RWPE2 (cell line): ENCODE results near the gene HELZ2.

Experiments
- ATAC-seq: fragments of 200-7000 bp; cut with Tn5 transposase; 3 replicates; pipeline ENCODE4 v1.9.1; 2021; ENCODE audit warnings: low read depth
- DNase-seq: peaks from one replicate; pipeline ENCODE4 v3.0.0-alpha.2; 2020; ENCODE audit warnings: low spot score
- H3K27ac ChIP-seq: fragments of 450-650 bp; 2 replicates; pipeline ENCODE4 v1.5.1; 2017; ENCODE audit warnings: mild to moderate bottlenecking; ENCODE audit not compliant: poor library complexity, severe bottlenecking
- H3K27me3 ChIP-seq: fragments of 250-450 bp; sonication (Bioruptor Pico); 2 replicates; pipeline ENCODE4 v1.5.1; 2021; ENCODE audit warnings: mild to moderate bottlenecking, moderate library complexity; ENCODE audit not compliant: insufficient read depth, poor library complexity, severe bottlenecking
- H3K36me3 ChIP-seq: fragments of 250-450 bp; sonication (Bioruptor Pico); 2 replicates; pipeline ENCODE4 v1.5.1; 2020; ENCODE audit warnings: low read depth, mild to moderate bottlenecking, moderate library complexity
- H3K4me1 ChIP-seq: fragments of 250-450 bp; sonication (Bioruptor Pico); 2 replicates; pipeline ENCODE4 v1.5.1; 2021; ENCODE audit warnings: mild to moderate bottlenecking, moderate library complexity; ENCODE audit not compliant: insufficient read depth, poor library complexity, severe bottlenecking
- H3K4me3 ChIP-seq: fragments of 250-450 bp; sonication (Bioruptor Pico); 2 replicates; pipeline ENCODE4 v1.5.1; 2021; ENCODE audit warnings: mild to moderate bottlenecking, moderate library complexity; ENCODE audit not compliant: severe bottlenecking
- H3K9me3 ChIP-seq: fragments of 250-450 bp; sonication (Bioruptor Pico); 2 replicates; pipeline ENCODE4 v1.5.1; 2021; ENCODE audit warnings: mild to moderate bottlenecking, moderate library complexity; ENCODE audit not compliant: severe bottlenecking
- TF ChIP-seq, protein P1 (sequence below): fragments of 450-650 bp; IDR thresholded peaks from one replicate; pipeline ENCODE4 v1.5.1; 2017; ENCODE audit warnings: mild to moderate bottlenecking, moderate library complexity; ENCODE audit not compliant: poor library complexity, severe bottlenecking

HELZ2 gene

DNA sequence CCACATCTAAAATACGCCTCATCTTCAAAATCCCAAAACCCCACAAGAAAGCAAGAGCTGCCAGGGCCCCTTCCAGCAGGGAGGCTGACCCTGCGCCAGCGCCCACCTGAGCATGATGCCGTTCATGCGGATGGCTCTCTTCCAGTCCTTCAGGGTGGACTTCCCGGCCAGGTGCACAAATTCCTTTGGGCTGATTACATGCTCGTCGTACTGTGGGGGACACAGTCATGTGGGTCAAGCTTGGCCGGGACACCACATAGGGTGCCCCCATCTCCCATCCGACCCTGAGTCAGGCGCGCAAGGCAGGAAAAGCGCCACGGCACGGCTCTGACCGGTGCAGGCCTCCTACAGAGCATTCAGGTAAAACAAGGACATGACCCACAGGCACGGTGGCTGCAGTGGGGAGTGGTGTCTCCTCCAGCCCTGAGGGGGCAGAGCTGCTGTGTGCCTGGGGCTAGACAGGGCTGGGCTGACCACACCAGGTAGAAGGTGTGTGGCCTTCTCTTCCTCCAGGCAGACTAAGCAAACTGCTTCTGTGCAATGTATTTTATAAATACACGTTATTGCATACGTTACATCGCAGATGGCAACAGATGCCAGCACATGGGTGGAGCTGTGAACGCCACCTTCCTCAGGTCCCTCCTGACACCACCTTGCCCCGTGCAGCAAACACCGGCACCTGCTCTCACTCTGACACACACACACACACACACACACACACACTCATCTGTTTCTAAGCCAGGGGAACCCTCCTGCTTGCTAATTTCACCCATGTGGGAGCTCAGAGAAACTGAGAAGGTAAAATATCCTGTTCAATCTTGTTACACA, 23.8 kb upstream of the HELZ2 start:
- Histone ChIP-seq H3K4me1 (no peaks in the 10 kb centered on the region), H3K36me3 (peaks cover 42% of the 10 kb centered on the region), H3K9me3 (no peaks in the 10 kb centered on the region), H3K27ac (no peak overlapping the region), H3K27me3 (no peaks in the 10 kb centered on the region), H3K4me3 (no peak overlapping the region)
- ATAC-seq (no peak), DNase-seq (peak; percentile 81)
- TF ChIP-seq, protein P1, sequence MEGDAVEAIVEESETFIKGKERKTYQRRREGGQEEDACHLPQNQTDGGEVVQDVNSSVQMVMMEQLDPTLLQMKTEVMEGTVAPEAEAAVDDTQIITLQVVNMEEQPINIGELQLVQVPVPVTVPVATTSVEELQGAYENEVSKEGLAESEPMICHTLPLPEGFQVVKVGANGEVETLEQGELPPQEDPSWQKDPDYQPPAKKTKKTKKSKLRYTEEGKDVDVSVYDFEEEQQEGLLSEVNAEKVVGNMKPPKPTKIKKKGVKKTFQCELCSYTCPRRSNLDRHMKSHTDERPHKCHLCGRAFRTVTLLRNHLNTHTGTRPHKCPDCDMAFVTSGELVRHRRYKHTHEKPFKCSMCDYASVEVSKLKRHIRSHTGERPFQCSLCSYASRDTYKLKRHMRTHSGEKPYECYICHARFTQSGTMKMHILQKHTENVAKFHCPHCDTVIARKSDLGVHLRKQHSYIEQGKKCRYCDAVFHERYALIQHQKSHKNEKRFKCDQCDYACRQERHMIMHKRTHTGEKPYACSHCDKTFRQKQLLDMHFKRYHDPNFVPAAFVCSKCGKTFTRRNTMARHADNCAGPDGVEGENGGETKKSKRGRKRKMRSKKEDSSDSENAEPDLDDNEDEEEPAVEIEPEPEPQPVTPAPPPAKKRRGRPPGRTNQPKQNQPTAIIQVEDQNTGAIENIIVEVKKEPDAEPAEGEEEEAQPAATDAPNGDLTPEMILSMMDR, result no peak

DNA sequence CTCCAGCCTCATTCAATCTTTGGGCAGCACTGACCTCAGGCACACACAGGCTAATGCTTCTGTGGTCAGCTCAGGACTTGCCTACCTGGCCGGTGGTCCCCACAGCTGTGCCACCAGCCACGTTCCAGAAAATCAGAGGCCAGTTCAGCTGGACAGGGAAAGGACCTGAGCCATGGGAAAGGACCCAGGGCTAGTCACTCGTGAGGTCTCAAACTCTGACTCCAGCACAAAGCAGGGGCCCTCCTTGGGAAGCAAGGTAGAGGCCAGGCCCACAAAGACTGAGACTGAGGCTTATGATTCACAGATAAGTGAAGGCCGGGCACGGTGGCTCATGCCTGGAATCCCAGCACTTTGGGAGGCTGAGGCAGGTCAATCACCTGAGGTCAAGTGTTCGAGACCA, 22.4 kb upstream of the HELZ2 start:
- no peak overlapping the region for H3K4me3 ChIP-seq
- no peaks in the 10 kb centered on the region for H3K27me3 ChIP-seq
- DNase-seq (peak; percentile 77), ATAC-seq (no peak)
- no peak overlapping the region for H3K27ac ChIP-seq
- H3K9me3 ChIP-seq, result no peaks in the 10 kb centered on the region
- TF ChIP-seq, protein P1, result no peak
- H3K4me1 ChIP-seq, result no peaks in the 10 kb centered on the region
- H3K36me3 ChIP-seq, result peaks cover 38% of the 10 kb centered on the region

DNA sequence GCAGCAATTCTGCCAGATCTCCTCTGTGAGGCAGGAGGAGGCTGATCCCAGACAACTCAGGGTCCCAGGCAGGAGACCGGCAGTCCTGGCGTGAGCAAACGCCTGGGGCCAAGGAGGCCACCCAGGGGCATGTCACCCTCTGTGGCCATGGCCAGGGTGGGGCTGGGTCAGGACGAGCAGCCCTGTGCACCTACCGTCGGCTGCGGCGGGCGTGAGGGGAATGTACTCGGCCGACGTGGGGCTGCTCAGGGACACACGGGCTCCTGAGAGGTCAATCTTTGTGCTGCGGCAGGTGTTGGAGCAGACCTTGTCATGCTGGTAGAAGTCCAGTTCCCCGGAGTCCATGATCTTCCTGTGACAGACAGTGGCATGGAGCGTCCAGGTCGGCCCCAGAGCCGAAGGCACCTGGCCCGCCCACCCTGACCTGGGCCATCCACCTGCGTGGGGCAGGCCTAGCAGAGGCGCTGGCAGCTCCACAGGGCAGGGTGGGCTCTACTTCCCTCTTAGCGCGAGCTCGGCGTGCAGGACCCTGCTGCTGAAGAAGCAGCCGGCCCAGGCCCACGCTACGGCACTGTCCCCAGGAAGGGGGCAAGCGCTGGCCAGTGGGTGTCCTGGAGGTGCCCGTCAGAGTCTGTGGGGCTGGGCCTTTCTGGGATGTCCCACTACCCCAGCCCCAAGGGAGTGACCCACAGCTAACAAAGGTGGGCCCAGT, 21.5 kb upstream of the HELZ2 start:
- TF ChIP-seq, protein P1, result no peak
- H3K4me1 ChIP-seq, result no peaks in the 10 kb centered on the region
- H3K9me3 ChIP-seq, result no peaks in the 10 kb centered on the region
- H3K4me3 ChIP-seq, result no peak overlapping the region
- DNase-seq, result peak; percentile 85
- H3K27me3 ChIP-seq, result no peaks in the 10 kb centered on the region
- no peak for ATAC-seq
- H3K36me3 ChIP-seq, result peaks cover 34% of the 10 kb centered on the region
- no peak overlapping the region for H3K27ac ChIP-seq

DNA sequence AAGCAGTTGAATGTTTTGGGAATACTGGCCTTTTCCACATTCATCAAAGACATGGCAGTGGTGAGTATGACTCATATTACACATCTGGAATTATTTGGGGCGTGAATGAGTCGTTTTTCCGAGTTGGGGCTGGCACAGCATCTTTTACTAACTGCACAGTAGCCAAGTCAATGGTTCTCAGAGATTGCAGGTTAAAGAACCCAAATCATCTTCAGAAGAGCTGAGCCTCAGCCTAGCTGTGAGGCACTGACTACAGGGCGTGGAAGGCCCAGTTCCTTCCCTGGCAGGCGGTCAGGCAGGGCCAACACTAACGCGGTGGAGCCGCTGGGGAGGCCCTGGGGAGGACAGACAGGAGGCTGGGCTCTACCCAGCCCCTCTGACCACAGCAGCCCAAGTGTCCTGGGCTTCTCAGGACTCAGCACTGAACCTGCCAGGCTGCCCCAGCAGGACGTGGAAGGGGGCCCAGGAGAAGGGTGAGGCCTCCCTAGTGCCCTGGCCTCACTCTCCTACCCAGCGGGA, 20.1 kb upstream of the HELZ2 start:
- Histone ChIP-seq H3K4me3 (no peak overlapping the region), H3K27me3 (no peaks in the 10 kb centered on the region), H3K27ac (no peak overlapping the region), H3K36me3 (peaks cover 30% of the 10 kb centered on the region), H3K9me3 (no peaks in the 10 kb centered on the region), H3K4me1 (no peaks in the 10 kb centered on the region)
- TF ChIP-seq, protein P1, result no peak
- no peak for ATAC-seq
- DNase-seq, result peak; percentile 80

DNA sequence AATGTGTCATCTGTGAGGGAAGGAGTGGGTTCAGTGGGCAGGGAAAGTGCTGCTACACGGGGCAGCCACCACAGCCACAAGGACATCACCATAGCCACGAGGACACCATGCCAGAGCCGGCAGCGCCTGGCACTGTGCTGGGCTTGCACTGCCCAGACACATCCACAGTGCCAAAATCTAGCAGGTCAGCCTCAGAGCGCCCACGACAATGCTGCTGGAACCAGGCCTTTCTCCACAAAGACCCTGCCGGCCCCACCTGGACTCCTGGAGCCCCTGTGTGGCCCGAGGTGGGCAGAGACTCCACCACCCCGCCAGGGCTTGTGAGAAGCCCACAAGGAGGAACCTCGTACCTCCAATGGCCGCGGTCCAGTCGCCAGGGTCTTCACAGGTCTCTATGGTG, 18.6 kb upstream of the HELZ2 start:
- H3K9me3 ChIP-seq, result no peaks in the 10 kb centered on the region
- no peak overlapping the region for H3K27ac ChIP-seq
- TF ChIP-seq, protein P1, result no peak
- no peaks in the 10 kb centered on the region for H3K4me1 ChIP-seq
- H3K27me3 ChIP-seq, result no peaks in the 10 kb centered on the region
- ATAC-seq (no peak), DNase-seq (peak; percentile 90)
- H3K4me3 ChIP-seq, result no peak overlapping the region
- peaks cover 20% of the 10 kb centered on the region for H3K36me3 ChIP-seq
